Measurements from ENCODE around the gene ELMO3. TPM values are rescaled to one million over a fixed set of nuclear protein-coding genes. Genes with fewer than 3 reads are reported as not detected.

ELMO3 gene
- total RNA-seq, 4 donors from 2014 or later: 0.09 to 0.55 (median 0.29) TPM

GRCh38 chr16:67181346-67181745, 17.6 kb upstream of the ELMO3 start:
- Histone ChIP-seq H3K27ac (peak overlapping the region in 3 of 4 donors; percentile 38 to 57 (median 51)), H3K4me1 (peaks cover 30 to 37% of the 10 kb centered on the region in 2 donors)
- no peak for DNase-seq

DNA sequence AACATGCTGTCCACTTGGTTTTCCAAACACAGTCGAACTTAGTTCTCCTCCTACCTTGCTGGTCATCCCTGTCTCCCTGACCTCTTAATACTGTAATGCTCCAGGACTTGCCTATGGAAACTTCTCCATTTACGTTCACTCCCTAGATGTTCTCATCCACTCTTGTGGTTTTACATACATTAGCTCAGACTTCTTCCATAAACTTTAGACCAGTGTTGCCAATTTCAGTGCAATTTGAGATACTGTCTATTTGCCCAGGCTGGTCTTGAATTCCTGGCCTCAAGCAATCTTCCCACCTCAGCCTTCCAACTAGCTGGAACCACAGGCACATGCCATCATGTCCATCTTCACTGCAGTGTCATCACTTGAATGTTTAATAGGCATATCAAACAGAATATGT, 16.6 kb upstream of the ELMO3 start:
- H3K36me3 ChIP-seq: no peaks in the 10 kb centered on the region
- H3K4me1 ChIP-seq: peaks cover 30 to 37% of the 10 kb centered on the region in 2 donors
- TF ChIP-seq CTCF (IDR thresholded peaks at IDR 0.05 in 4 of 5, conservative IDR thresholded peaks at IDR 0.05 in 1 of 5): no peak
- TF ChIP-seq POLR2A (IDR thresholded peaks at IDR 0.05): no peak
- peak overlapping the region in 1 of 4 donors; percentile 57 for H3K27ac ChIP-seq
- intact Hi-C loops (cut with DNase I; ENCODE audit: low total_unique reads): no loop called here
- H3K9me3 ChIP-seq: no peaks in the 10 kb centered on the region
- DNase-seq (no peak), ATAC-seq (no peak)
- no peaks in the 10 kb centered on the region for H3K27me3 ChIP-seq
- in situ Hi-C loops (cut with MboI; ENCODE audit: low sequenced_read_pairs in 4 of 4): no loop called here
- H3K4me3 ChIP-seq: no peak overlapping the region

More at GRCh38 chr16:67181346-67181745, 17.6 kb upstream of the ELMO3 start:
- Histone ChIP-seq H3K36me3 (no peaks in the 10 kb centered on the region), H3K4me3 (no peak overlapping the region), H3K27me3 (no peaks in the 10 kb centered on the region), H3K9me3 (no peaks in the 10 kb centered on the region)
- in situ Hi-C loops (cut with MboI; ENCODE audit: low sequenced_read_pairs in 4 of 4): no loop called here
- TF ChIP-seq POLR2A (IDR thresholded peaks at IDR 0.05): no peak
- TF ChIP-seq CTCF (IDR thresholded peaks at IDR 0.05 in 4 of 5, conservative IDR thresholded peaks at IDR 0.05 in 1 of 5): no peak
- intact Hi-C loops (cut with DNase I; ENCODE audit: low total_unique reads): no loop called here
- no peak for ATAC-seq

- in situ Hi-C loops (cut with MboI; ENCODE audit: low sequenced_read_pairs in 4 of 4): no loop called here
- ATAC-seq (no peak), DNase-seq (no peak)
- intact Hi-C loops (cut with DNase I; ENCODE audit: low total_unique reads): no loop called here
- no peaks in the 10 kb centered on the region for H3K27me3 ChIP-seq
- no peak for TF ChIP-seq POLR2A (IDR thresholded peaks at IDR 0.05)
- TF ChIP-seq CTCF (IDR thresholded peaks at IDR 0.05 in 4 of 5, conservative IDR thresholded peaks at IDR 0.05 in 1 of 5): no peak
- peak overlapping the region; percentile 85 to 97 (median 95) for H3K27ac ChIP-seq
- peaks cover 21 to 31% of the 10 kb centered on the region in 2 donors for H3K4me1 ChIP-seq
- H3K4me3 ChIP-seq: peak overlapping the region; percentile 65 to 88 (median 70)
- no peaks in the 10 kb centered on the region for H3K9me3 ChIP-seq
- no peaks in the 10 kb centered on the region for H3K36me3 ChIP-seq
These were observed 15.7 kb upstream of the ELMO3 start for GRCh38 chr16:67183284-67183626.

GRCh38 chr16:67183627-67184452, 15.1 kb upstream of the ELMO3 start, which contains the start of gene MATCAP1:
TSS of gene MATCAP1 (minus strand) at chr16:67183963. CDS start at chr16:67180610, 3,353 bp downstream.
- Histone ChIP-seq H3K27me3 (no peaks in the 10 kb centered on the region), H3K36me3 (no peaks in the 10 kb centered on the region), H3K27ac (peak within 1 kb of the TSS; percentile 85 to 97 (median 95)), H3K4me3 (peak within 1 kb of the TSS; percentile 65 to 88 (median 70)), H3K9me3 (no peaks in the 10 kb centered on the region), H3K4me1 (peaks cover 15 to 31% of the 10 kb centered on the region in 2 donors)
- intact Hi-C loops (cut with DNase I; ENCODE audit: low total_unique reads) (loop anchor here (1.0 kb wide), 1 partner anchor 25 kb away; the partner anchor contains the start of genes FBXL8 and TRADD), in situ Hi-C loops (cut with MboI; ENCODE audit: low sequenced_read_pairs in 4 of 4) (no loop called here)
- ATAC-seq (peak; percentile 93 to 96), DNase-seq (peak; percentile 95 to 97)
- no peak for TF ChIP-seq CTCF (IDR thresholded peaks at IDR 0.05 in 4 of 5, conservative IDR thresholded peaks at IDR 0.05 in 1 of 5)
- TF ChIP-seq POLR2A (IDR thresholded peaks at IDR 0.05): peak; percentile 61 to 63
